ENCODE measurements around the gene ZDHHC8.

ZDHHC8 gene

GRCh38 chr22:20191803-20192202 is 60.2 kb downstream of the ZDHHC8 start:
- no peaks in the 10 kb centered on the region for H3K79me2 ChIP-seq (ENCODE audit: insufficient read depth, low read length)
- 0 out of 2 replicates have a peak, but pooled peaks cover 4% of the 10 kb centered on the region for H3K27me3 ChIP-seq (ENCODE audit: insufficient read depth, low read length)
- no peak overlapping the region for H2AFZ ChIP-seq (ENCODE audit: low read length)
- no peaks in the 10 kb centered on the region for H3K4me1 ChIP-seq (ENCODE audit: insufficient read depth, low read length, severe bottlenecking)
- no peak overlapping the region for H3K27ac ChIP-seq (ENCODE audit: low read depth, low read length, poor library complexity, severe bottlenecking)
- no peak overlapping the region for H3K4me2 ChIP-seq (ENCODE audit: low read length)
- no peaks in the 10 kb centered on the region for H3K9me3 ChIP-seq (ENCODE audit: low read length)
- H4K20me1 ChIP-seq (ENCODE audit: insufficient read depth, low read length): no peaks in the 10 kb centered on the region
- no peaks in the 10 kb centered on the region for H3K36me3 ChIP-seq (ENCODE audit: insufficient read depth, low read length)
- no peaks in the 10 kb centered on the region for H3F3A ChIP-seq (ENCODE audit: insufficient read depth, low read length)
- no peak overlapping the region for H3K9ac ChIP-seq (ENCODE audit: low read length)
- TF ChIP-seq CTCF (IDR thresholded peaks at IDR 0.05; ENCODE audit: low read length): no peak
- TF ChIP-seq EZH2 (IDR thresholded peaks at IDR 0.05; ENCODE audit: borderline replicate concordance, low read length): no peak
- no peak overlapping the region for H3K4me3 ChIP-seq (ENCODE audit: low read depth, low read length, poor library complexity, severe bottlenecking)
- H3K9me2 ChIP-seq (ENCODE audit: low read depth, low read length): no peaks in the 10 kb centered on the region

DNA sequence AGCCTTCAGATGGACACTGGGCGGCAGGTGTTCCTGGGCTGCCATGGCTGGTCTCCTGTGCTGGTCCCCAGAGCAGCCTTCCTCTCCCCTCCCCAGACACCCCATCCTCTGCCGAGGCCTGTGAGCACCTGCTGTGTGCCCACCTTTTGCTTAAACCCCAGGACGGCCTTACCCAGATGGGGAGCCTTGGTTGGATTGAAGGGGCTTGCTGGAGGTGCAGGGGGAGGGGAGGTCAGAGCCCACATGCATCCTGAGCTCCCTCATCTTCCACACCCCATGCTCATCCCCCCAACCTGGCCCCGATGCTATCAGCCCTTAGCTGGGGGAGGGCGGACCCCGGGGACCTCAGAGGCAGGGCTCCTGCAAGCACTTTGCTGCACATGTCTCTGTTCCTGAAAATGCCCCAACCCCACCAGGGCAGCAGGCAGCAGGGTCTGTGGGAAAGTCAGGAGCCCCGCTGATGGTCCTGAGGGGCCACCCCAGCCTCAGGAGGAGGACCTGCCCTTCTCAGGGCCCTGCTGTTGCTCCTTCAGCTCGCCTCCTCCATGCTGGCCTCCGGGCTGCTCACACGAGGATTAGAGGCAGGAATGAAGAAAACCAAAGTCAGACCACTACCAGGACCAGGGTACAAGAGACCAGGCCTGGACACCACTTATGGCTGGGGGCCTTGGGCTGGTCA is 60.8 kb downstream of the ZDHHC8 start:
- no peaks in the 10 kb centered on the region for H3K9me2 ChIP-seq (ENCODE audit: low read depth, low read length)
- no peak overlapping the region for H3K9ac ChIP-seq (ENCODE audit: low read length)
- H3K4me1 ChIP-seq (ENCODE audit: insufficient read depth, low read length, severe bottlenecking): no peaks in the 10 kb centered on the region
- no peak overlapping the region for H3K4me3 ChIP-seq (ENCODE audit: low read depth, low read length, poor library complexity, severe bottlenecking)
- no peak overlapping the region for H2AFZ ChIP-seq (ENCODE audit: low read length)
- 0 out of 2 replicates have a peak, but pooled peaks cover 4% of the 10 kb centered on the region for H3K27me3 ChIP-seq (ENCODE audit: insufficient read depth, low read length)
- no peaks in the 10 kb centered on the region for H3F3A ChIP-seq (ENCODE audit: insufficient read depth, low read length)
- no peaks in the 10 kb centered on the region for H3K79me2 ChIP-seq (ENCODE audit: insufficient read depth, low read length)
- no peaks in the 10 kb centered on the region for H4K20me1 ChIP-seq (ENCODE audit: insufficient read depth, low read length)
- no peaks in the 10 kb centered on the region for H3K9me3 ChIP-seq (ENCODE audit: low read length)
- no peak overlapping the region for H3K4me2 ChIP-seq (ENCODE audit: low read length)
- H3K36me3 ChIP-seq (ENCODE audit: insufficient read depth, low read length): no peaks in the 10 kb centered on the region
- TF ChIP-seq CTCF (IDR thresholded peaks at IDR 0.05; ENCODE audit: low read length): no peak
- no peak for TF ChIP-seq EZH2 (IDR thresholded peaks at IDR 0.05; ENCODE audit: borderline replicate concordance, low read length)
- H3K27ac ChIP-seq (ENCODE audit: low read depth, low read length, poor library complexity, severe bottlenecking): no peak overlapping the region

DNA sequence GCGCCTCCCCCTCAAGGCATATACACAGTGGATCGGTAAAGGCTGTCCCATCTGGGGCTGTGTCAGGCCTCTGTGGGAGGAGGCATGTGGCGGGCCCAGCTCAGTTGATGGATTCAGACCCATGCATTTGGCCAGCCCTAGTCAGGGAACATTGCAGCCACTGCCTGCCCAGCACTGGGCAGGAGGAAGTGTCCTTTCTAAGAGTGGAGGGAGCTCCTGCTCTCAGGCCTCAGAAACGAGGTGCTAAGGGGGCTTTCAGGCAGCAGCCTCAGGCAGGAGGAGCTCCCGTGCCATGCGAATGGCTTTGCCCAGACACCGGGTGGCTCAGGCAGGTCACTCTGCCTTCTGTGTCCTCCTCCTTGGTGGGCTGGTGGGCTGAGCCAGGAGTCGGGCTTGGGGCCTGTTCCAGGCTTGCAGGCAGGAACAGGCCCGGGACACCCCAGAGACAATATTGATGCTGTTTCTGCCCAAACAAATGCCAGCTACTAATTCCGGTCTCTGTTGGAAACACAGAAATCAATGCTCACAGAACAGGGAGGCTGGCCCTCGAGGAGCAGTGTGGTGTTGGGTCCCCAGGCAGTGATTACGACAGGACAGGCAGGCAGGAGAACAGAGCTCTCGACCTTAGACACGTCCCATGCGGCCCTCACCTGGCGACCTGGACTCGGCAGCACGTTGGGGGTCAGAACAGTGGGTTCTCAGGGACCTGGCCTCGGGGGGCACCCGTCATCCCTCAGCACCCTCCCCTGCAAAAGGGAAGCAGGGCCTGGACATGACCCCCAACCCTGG is 61.6 kb downstream of the ZDHHC8 start:
- no peaks in the 10 kb centered on the region for H3K9me3 ChIP-seq (ENCODE audit: low read length)
- H3K27me3 ChIP-seq (ENCODE audit: insufficient read depth, low read length): 0 out of 2 replicates have a peak, but pooled peaks cover 4% of the 10 kb centered on the region
- no peaks in the 10 kb centered on the region for H3K9me2 ChIP-seq (ENCODE audit: low read depth, low read length)
- TF ChIP-seq EZH2 (IDR thresholded peaks at IDR 0.05; ENCODE audit: borderline replicate concordance, low read length): no peak
- no peak for TF ChIP-seq CTCF (IDR thresholded peaks at IDR 0.05; ENCODE audit: low read length)
- no peaks in the 10 kb centered on the region for H3K79me2 ChIP-seq (ENCODE audit: insufficient read depth, low read length)
- H3K9ac ChIP-seq (ENCODE audit: low read length): no peak overlapping the region
- no peaks in the 10 kb centered on the region for H4K20me1 ChIP-seq (ENCODE audit: insufficient read depth, low read length)
- no peak overlapping the region for H2AFZ ChIP-seq (ENCODE audit: low read length)
- H3K4me1 ChIP-seq (ENCODE audit: insufficient read depth, low read length, severe bottlenecking): no peaks in the 10 kb centered on the region
- H3K4me2 ChIP-seq (ENCODE audit: low read length): no peak overlapping the region
- H3K27ac ChIP-seq (ENCODE audit: low read depth, low read length, poor library complexity, severe bottlenecking): no peak overlapping the region
- H3K36me3 ChIP-seq (ENCODE audit: insufficient read depth, low read length): no peaks in the 10 kb centered on the region
- H3K4me3 ChIP-seq (ENCODE audit: low read depth, low read length, poor library complexity, severe bottlenecking): no peak overlapping the region
- H3F3A ChIP-seq (ENCODE audit: insufficient read depth, low read length): no peaks in the 10 kb centered on the region
